Measurements from ENCODE around the gene PEX5L. TPM values are rescaled to one million over a fixed set of nuclear protein-coding genes. Genes with fewer than 3 reads are reported as not detected.

Gene PEX5L
- total and polyA plus RNA-seq, 2 donors (not counting 1 experiment from before 2014, with no cell fraction given), result not detected

- intact Hi-C loops (cut with micrococcal nuclease), result no loop called here
- Mint-ChIP-seq H3K27me3 (peaks cover 28% of the 10 kb centered on the region), H3K9me3 (ENCODE audit: insufficient read depth) (no peaks in the 10 kb centered on the region), H3K4me1 (no peaks in the 10 kb centered on the region), H3K27ac (no peak overlapping the region), H3K4me3 (no peak overlapping the region)
- no peaks in the 10 kb centered on the region for H3K79me2 ChIP-seq (ENCODE audit: control insufficient read depth, insufficient read depth, low read length)
- H3K36me3 ChIP-seq (replicated peaks in 1 of 2; ENCODE audit: control extremely low read depth in 1 of 2, control insufficient read depth in 1 of 2, extremely low read depth in 1 of 2, insufficient read depth in 2 of 2, low read length in 1 of 2), result no peaks in the 10 kb centered on the region
- WGBS (ENCODE audit: insufficient coverage), result 90% methylated on average over 2 of the region's 6 CpGs
- CTCF ChIA-PET, result no interaction called here
- no peak overlapping the region for H3K9ac ChIP-seq (ENCODE audit: low read length)
- ATAC-seq (ENCODE audit: low read depth) (no peak), DNase-seq (no peak)
- TF ChIP-seq EZH2 (IDR thresholded peaks at IDR 0.05; ENCODE audit: borderline replicate concordance, insufficient read depth, low read depth, low read length, poor library complexity, severe bottlenecking), result no peak
- TF ChIP-seq, protein P1, sequence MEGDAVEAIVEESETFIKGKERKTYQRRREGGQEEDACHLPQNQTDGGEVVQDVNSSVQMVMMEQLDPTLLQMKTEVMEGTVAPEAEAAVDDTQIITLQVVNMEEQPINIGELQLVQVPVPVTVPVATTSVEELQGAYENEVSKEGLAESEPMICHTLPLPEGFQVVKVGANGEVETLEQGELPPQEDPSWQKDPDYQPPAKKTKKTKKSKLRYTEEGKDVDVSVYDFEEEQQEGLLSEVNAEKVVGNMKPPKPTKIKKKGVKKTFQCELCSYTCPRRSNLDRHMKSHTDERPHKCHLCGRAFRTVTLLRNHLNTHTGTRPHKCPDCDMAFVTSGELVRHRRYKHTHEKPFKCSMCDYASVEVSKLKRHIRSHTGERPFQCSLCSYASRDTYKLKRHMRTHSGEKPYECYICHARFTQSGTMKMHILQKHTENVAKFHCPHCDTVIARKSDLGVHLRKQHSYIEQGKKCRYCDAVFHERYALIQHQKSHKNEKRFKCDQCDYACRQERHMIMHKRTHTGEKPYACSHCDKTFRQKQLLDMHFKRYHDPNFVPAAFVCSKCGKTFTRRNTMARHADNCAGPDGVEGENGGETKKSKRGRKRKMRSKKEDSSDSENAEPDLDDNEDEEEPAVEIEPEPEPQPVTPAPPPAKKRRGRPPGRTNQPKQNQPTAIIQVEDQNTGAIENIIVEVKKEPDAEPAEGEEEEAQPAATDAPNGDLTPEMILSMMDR (IDR thresholded peaks at IDR 0.05), result no peak
- no peaks in the 10 kb centered on the region for H3K9me3 ChIP-seq (ENCODE audit: control extremely low read depth in 1 of 3, control insufficient read depth in 2 of 3, insufficient read depth in 1 of 3, low read length in 2 of 3)
- no peak overlapping the region for H3K4me3 ChIP-seq (ENCODE audit: control extremely low read depth in 1 of 5, extremely low read depth in 1 of 5, insufficient read depth in 1 of 5, low read depth in 2 of 5, low read length in 4 of 5)
- no peaks in the 10 kb centered on the region for H4K20me1 ChIP-seq (ENCODE audit: control insufficient read depth, insufficient read depth, low read length, poor library complexity, severe bottlenecking)
- H3K27ac ChIP-seq (ENCODE audit: low read length in 2 of 2), result no peak overlapping the region
- POLR2A ChIA-PET, result no interaction called here
- peaks cover 0 to 4% (median 1%) of the 10 kb centered on the region in 4 experiments for H3K27me3 ChIP-seq (replicated peaks in 1 of 4; ENCODE audit: control extremely low read depth in 1 of 4, control insufficient read depth in 3 of 4, insufficient read depth in 4 of 4, low read length in 3 of 4)
- H3K4me2 ChIP-seq (replicated peaks; ENCODE audit: low read depth, low read length, poor library complexity, severe bottlenecking), result no peak overlapping the region
- no peak overlapping the region for H2AFZ ChIP-seq (ENCODE audit: insufficient read depth, low read depth, low read length, poor library complexity, severe bottlenecking)
- no peaks in the 10 kb centered on the region for H3K4me1 ChIP-seq (ENCODE audit: control insufficient read depth in 2 of 2, insufficient read depth in 2 of 2, low read length in 2 of 2)
Observed at GRCh38 chr3:179825527-179826246, 211.1 kb downstream of the PEX5L start.

DNA sequence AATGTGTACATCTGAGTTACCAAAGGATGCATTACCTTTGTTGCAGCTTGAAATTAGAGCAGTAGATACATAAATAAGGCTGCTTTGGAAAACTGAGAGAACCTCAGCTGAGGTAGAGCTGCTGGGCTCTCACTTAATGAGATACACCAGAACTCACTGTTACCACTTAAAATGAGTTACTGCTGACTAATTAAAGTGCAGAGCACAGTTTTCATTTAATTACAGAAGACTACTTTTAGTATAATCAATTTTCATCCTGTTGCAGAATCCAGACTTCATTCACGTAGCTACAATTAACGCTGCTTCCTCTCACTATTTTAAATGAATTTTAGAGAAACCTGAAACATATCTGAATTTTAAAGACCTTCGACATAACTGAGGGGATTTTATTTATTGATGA is 214.4 kb downstream of the PEX5L start:
- TF ChIP-seq EZH2 (IDR thresholded peaks at IDR 0.05; ENCODE audit: borderline replicate concordance, insufficient read depth, low read depth, low read length, poor library complexity, severe bottlenecking), result no peak
- TF ChIP-seq, protein P1 (IDR thresholded peaks at IDR 0.05), result no peak

More for the DNA sequence above, 214.4 kb downstream of the PEX5L start:
- no peak overlapping the region for H3K27ac Mint-ChIP-seq
- no peaks in the 10 kb centered on the region for H3K79me2 ChIP-seq (ENCODE audit: control insufficient read depth, insufficient read depth, low read length)
- H3K4me2 ChIP-seq (replicated peaks; ENCODE audit: low read depth, low read length, poor library complexity, severe bottlenecking), result no peak overlapping the region
- H2AFZ ChIP-seq (ENCODE audit: insufficient read depth, low read depth, low read length, poor library complexity, severe bottlenecking), result no peak overlapping the region
- ATAC-seq (ENCODE audit: low read depth) (no peak), DNase-seq (no peak)
- no peak overlapping the region for H3K4me3 ChIP-seq (ENCODE audit: control extremely low read depth in 1 of 5, extremely low read depth in 1 of 5, insufficient read depth in 1 of 5, low read depth in 2 of 5, low read length in 4 of 5)
- H3K27ac ChIP-seq (ENCODE audit: low read length in 2 of 2), result no peak overlapping the region
- no peaks in the 10 kb centered on the region for H4K20me1 ChIP-seq (ENCODE audit: control insufficient read depth, insufficient read depth, low read length, poor library complexity, severe bottlenecking)
- H3K36me3 ChIP-seq (replicated peaks in 1 of 2; ENCODE audit: control extremely low read depth in 1 of 2, control insufficient read depth in 1 of 2, extremely low read depth in 1 of 2, insufficient read depth in 2 of 2, low read length in 1 of 2), result no peaks in the 10 kb centered on the region
- ChIA-PET CTCF (interaction anchor here (0.7 kb wide), 1 partner anchor 107 kb away, joined by 5 read pairs; no protein-coding TSS in a partner anchor), POLR2A (no interaction called here)
- no CpG with 5 or more reads among the region's 3 CpGs for WGBS (ENCODE audit: insufficient coverage)
- no peaks in the 10 kb centered on the region for H3K9me3 Mint-ChIP-seq (ENCODE audit: insufficient read depth)
- H3K9me3 ChIP-seq (ENCODE audit: control extremely low read depth in 1 of 3, control insufficient read depth in 2 of 3, insufficient read depth in 1 of 3, low read length in 2 of 3), result no peaks in the 10 kb centered on the region
- no peaks in the 10 kb centered on the region for H3K4me1 ChIP-seq (ENCODE audit: control insufficient read depth in 2 of 2, insufficient read depth in 2 of 2, low read length in 2 of 2)
- H3K27me3 Mint-ChIP-seq, result peaks cover 36% of the 10 kb centered on the region
- H3K4me3 Mint-ChIP-seq, result no peak overlapping the region
- H3K9ac ChIP-seq (ENCODE audit: low read length), result no peak overlapping the region
- H3K27me3 ChIP-seq (replicated peaks in 1 of 4; ENCODE audit: control extremely low read depth in 1 of 4, control insufficient read depth in 3 of 4, insufficient read depth in 4 of 4, low read length in 3 of 4), result peaks cover 0 to 6% (median 2%) of the 10 kb centered on the region in 4 experiments
- intact Hi-C loops (cut with micrococcal nuclease), result no loop called here
- H3K4me1 Mint-ChIP-seq, result no peaks in the 10 kb centered on the region
